ENCODE data around the gene MNAT1. TPM values are rescaled to one million over a fixed set of nuclear protein-coding genes. Genes with fewer than 3 reads are reported as not detected.

The MNAT1 gene
- total RNA-seq, 2 experiments from 2014 or later: 41.6 to 44.1 TPM

- intact Hi-C loops (cut with micrococcal nuclease): no loop called here
- Mint-ChIP-seq H3K27me3 (no peaks in the 10 kb centered on the region), H3K36me3 (ENCODE audit: low read depth) (peaks cover 4% of the 10 kb centered on the region), H3K27ac (no peak overlapping the region), H3K4me3 (no peak overlapping the region), H3K4me1 (ENCODE audit: low read depth) (peaks cover 17% of the 10 kb centered on the region), H3K9me3 (no peaks in the 10 kb centered on the region)
- TF ChIP-seq CTCF (IDR thresholded peaks at IDR 0.05): no peak
- DNase-seq: no peak
- CTCF ChIA-PET: no interaction called here
- ATAC-seq: no peak
- POLR2A ChIA-PET: no interaction called here
Measured at GRCh38 chr14:60893911-60894310, 159.3 kb downstream of the MNAT1 start.

- no peak for TF ChIP-seq CTCF (IDR thresholded peaks at IDR 0.05)
- no peak for DNase-seq
- ChIA-PET CTCF (no interaction called here), POLR2A (no interaction called here)
- Mint-ChIP-seq H3K36me3 (ENCODE audit: low read depth) (peaks cover 6% of the 10 kb centered on the region), H3K27ac (no peak overlapping the region), H3K9me3 (no peaks in the 10 kb centered on the region), H3K27me3 (no peaks in the 10 kb centered on the region), H3K4me3 (no peak overlapping the region), H3K4me1 (ENCODE audit: low read depth) (no peaks in the 10 kb centered on the region)
- intact Hi-C loops (cut with micrococcal nuclease): no loop called here
- no peak for ATAC-seq
Measured at GRCh38 chr14:60904381-60904780, 169.8 kb downstream of the MNAT1 start.

- Mint-ChIP-seq H3K4me1 (ENCODE audit: low read depth) (no peaks in the 10 kb centered on the region), H3K27ac (no peak overlapping the region), H3K36me3 (ENCODE audit: low read depth) (peaks cover 2% of the 10 kb centered on the region), H3K9me3 (no peaks in the 10 kb centered on the region), H3K27me3 (no peaks in the 10 kb centered on the region), H3K4me3 (no peak overlapping the region)
- DNase-seq: no peak
- POLR2A ChIA-PET: no interaction called here
- CTCF ChIA-PET: no interaction called here
- ATAC-seq: no peak
- no peak for TF ChIP-seq CTCF (IDR thresholded peaks at IDR 0.05)
- intact Hi-C loops (cut with micrococcal nuclease): no loop called here
Measured at GRCh38 chr14:60905923-60906322, 171.4 kb downstream of the MNAT1 start.

- ChIA-PET POLR2A (no interaction called here), CTCF (no interaction called here)
- Mint-ChIP-seq H3K4me3 (no peak overlapping the region), H3K9me3 (no peaks in the 10 kb centered on the region), H3K27ac (no peak overlapping the region), H3K36me3 (ENCODE audit: low read depth) (peaks cover 14% of the 10 kb centered on the region), H3K4me1 (ENCODE audit: low read depth) (no peaks in the 10 kb centered on the region), H3K27me3 (no peaks in the 10 kb centered on the region)
- ATAC-seq: no peak
- no peak for DNase-seq
- intact Hi-C loops (cut with micrococcal nuclease): no loop called here
- no peak for TF ChIP-seq CTCF (IDR thresholded peaks at IDR 0.05)
Measured at GRCh38 chr14:60915781-60916180, 181.2 kb downstream of the MNAT1 start.

GRCh38 chr14:60922050-60922449 lies 187.5 kb downstream of the MNAT1 start:
- Mint-ChIP-seq H3K9me3 (no peaks in the 10 kb centered on the region), H3K4me3 (no peak overlapping the region), H3K4me1 (ENCODE audit: low read depth) (peaks cover 7% of the 10 kb centered on the region), H3K27ac (no peak overlapping the region), H3K27me3 (no peaks in the 10 kb centered on the region), H3K36me3 (ENCODE audit: low read depth) (peaks cover 2% of the 10 kb centered on the region)
- ChIA-PET CTCF (no interaction called here), POLR2A (no interaction called here)
- ATAC-seq (no peak), DNase-seq (no peak)
- intact Hi-C loops (cut with micrococcal nuclease): no loop called here
- TF ChIP-seq CTCF (IDR thresholded peaks at IDR 0.05): no peak

All from activated CD8-positive, alpha-beta T cell treated with anti-CD3 and anti-CD28 coated beads for 36 hours (primary cell).